Smooth muscle cell of the coronary artery (primary cell): Measurements from ENCODE around the gene DCTN5. TPM values are rescaled to one million over a fixed set of nuclear protein-coding genes. Genes with fewer than 3 reads are reported as not detected.

Source experiments
- total RNA-seq: library from RNA; depleted of rRNA; stranded (reverse); fragments of >200 nt; gene quantifications from 2 replicates; pipeline ENCODE4 v1.2.3, GENCODE V29; 2014; ENCODE audit warnings: low replicate concordance

DCTN5 gene
- 51.1 and 128 TPM in 2 replicates for total RNA-seq

GRCh38 chr16:23640931-23641765, at the start of gene DCTN5, which contains the start of gene PALB2:
DCTN5 (plus strand) TSS chr16:23641466; CDS start chr16:23641543, 77 bp downstream.
PALB2 (minus strand) TSS chr16:23641310; CDS start chr16:23641157, 153 bp downstream.

GRCh38 chr16:23595951-23596720, 45.1 kb upstream of the DCTN5 start, which contains the start of gene NDUFAB1:
NDUFAB1 (minus strand) TSS chr16:23596316; CDS start chr16:23596290, 26 bp downstream.

GRCh38 chr16:23678430-23679273, 37.4 kb downstream of the DCTN5 start, which contains the start of gene PLK1:
PLK1 (plus strand) TSS chr16:23678889; CDS start chr16:23678933, 44 bp downstream.

DNA sequence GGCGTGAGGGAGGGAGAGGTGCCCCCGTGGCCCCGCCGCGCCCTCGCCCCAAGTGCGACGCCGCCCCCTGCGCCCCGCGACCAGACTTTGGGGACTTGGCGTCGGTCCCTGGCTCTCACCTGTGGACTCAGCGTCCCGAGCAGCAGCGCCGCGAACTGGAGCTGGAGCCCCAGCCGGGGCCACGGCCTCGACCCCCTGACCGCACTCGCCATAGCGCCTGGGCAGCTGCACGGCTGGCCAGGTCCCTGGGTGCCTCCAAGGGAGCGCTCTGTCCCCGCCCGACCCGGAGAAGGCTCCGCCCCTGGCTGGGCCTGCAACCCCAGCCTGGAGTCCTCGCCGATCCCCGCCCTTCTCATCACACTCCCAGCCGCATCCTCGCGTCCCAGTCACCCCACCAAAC, 71.7 kb downstream of the DCTN5 start, which contains the start of gene ERN2:
Gene ERN2, minus strand, starts transcription at position 247 of the 400 bp plus-strand sequence. Its CDS starts 35 bp downstream, at position 212.

Other genes starting within 250 kb of the DCTN5 start
- 13.8 and 16.8 TPM in 2 replicates for gene COG7, start 188.3 kb upstream of the DCTN5 start, total RNA-seq
- gene GGA2, start 131.0 kb upstream of the DCTN5 start, total RNA-seq = 18.8 and 19.3 TPM in 2 replicates
- gene EARS2, start 84.1 kb upstream of the DCTN5 start, total RNA-seq = 34.1 and 56.7 TPM in 2 replicates
- 35.1 and 97.0 TPM in 2 replicates for gene UBFD1, start 83.7 kb upstream of the DCTN5 start, total RNA-seq
- 24.5 and 78.8 TPM in 2 replicates for gene NDUFAB1, start 45.1 kb upstream of the DCTN5 start, total RNA-seq
- 3.6 and 5.0 TPM in 2 replicates for gene PALB2, start 156 bp upstream of the DCTN5 start, total RNA-seq
- gene PLK1, start 37.4 kb downstream of the DCTN5 start, total RNA-seq = 1.3 and 7.0 TPM in 2 replicates
- 0.35 TPM in 1 of 2 replicates, not detected in the other for gene ERN2, start 71.8 kb downstream of the DCTN5 start, total RNA-seq
- not detected in 2 replicates for gene CHP2, start 113.6 kb downstream of the DCTN5 start, total RNA-seq
- 0.23 and 1.4 TPM in 2 replicates for gene PRKCB, start 194.5 kb downstream of the DCTN5 start, total RNA-seq